Calu3 (cell line): ENCODE measurements around the gene RABGAP1L. TPM values are rescaled to one million over a fixed set of nuclear protein-coding genes. Genes with fewer than 3 reads are reported as not detected.

Experiments
- BruUV-seq: library from RNA; stranded (reverse); fragments of 400-500 nt; replicated peaks from 2 replicates; lab custom pipeline; 2021; lab: Mats Ljungman, UMichigan
- CTCF ChIA-PET: fragments of 300-600 bp; sonication (Branson Sonifier 250); formaldehyde crosslinking; loops from one replicate; lab custom pipeline; 2022; ENCODE audit warnings: antibody characterized with exemption; lab: Charles Lee
- DNase-seq: peaks from one replicate; pipeline ENCODE4 v3.0.0; 2022
- H3K27ac Mint-ChIP-seq: one replicate; pipeline ENCODE4 v1.8.0; 2022; ENCODE audit warnings: mixed read lengths; ENCODE audit not compliant: unreplicated experiment
- H3K27me3 Mint-ChIP-seq: one replicate; pipeline ENCODE4 v1.8.0; 2022; ENCODE audit warnings: mixed read lengths; ENCODE audit not compliant: unreplicated experiment
- H3K36me3 Mint-ChIP-seq: one replicate; pipeline ENCODE4 v1.8.0; 2022; ENCODE audit warnings: mild to moderate bottlenecking, moderate library complexity, mixed read lengths; ENCODE audit not compliant: insufficient read depth, unreplicated experiment
- H3K4me1 Mint-ChIP-seq: one replicate; pipeline ENCODE4 v1.8.0; 2022; ENCODE audit warnings: mild to moderate bottlenecking, low read depth, mixed read lengths; ENCODE audit not compliant: unreplicated experiment
- H3K4me3 Mint-ChIP-seq: one replicate; pipeline ENCODE4 v1.8.0; 2022; ENCODE audit warnings: mild to moderate bottlenecking, low read depth, moderate library complexity, mixed read lengths; ENCODE audit not compliant: unreplicated experiment
- H3K9me3 Mint-ChIP-seq: one replicate; pipeline ENCODE4 v1.8.0; 2022; ENCODE audit warnings: low read depth, mixed read lengths; ENCODE audit not compliant: unreplicated experiment
- CTCF ChIP-seq: fragments of 200-600 bp; IDR thresholded peaks from one replicate; pipeline ENCODE4 v1.8.0; 2022; ENCODE audit warnings: antibody characterized with exemption; ENCODE audit not compliant: unreplicated experiment
- intact Hi-C: fragments of 100-400 bp; cut with micrococcal nuclease; formaldehyde crosslinking; loops from one replicate; pipeline ENCODE4 v1.10.0; 2022; ENCODE audit not compliant: unreplicated experiment
- total RNA-seq: library from RNA; stranded (reverse); gene quantifications from 2 replicates; pipeline ENCODE4 v1.2.3, GENCODE V29; 2022

The RABGAP1L gene
- total RNA-seq, 1 experiment from 2014 or later: 135 TPM

DNA sequence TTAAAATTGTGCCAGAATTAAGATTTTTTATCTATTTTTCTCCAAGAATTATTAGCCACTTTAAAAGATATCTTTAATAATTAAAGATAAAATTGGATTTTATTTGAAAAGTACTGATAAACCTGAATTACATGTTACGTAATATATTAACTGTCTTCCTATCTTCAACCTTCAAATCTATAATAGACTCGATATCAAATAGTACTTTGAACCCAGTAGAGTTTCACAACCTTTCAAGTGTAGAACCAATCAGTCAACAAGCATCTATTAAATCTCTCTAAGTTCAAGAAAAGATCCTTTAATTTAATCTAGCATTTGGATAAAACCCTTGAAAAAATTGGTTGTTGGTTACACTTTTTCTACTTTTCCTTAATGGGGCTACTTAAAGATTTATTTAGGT, 559.9 kb downstream of the RABGAP1L start:
- Mint-ChIP-seq H3K4me3 (no peak overlapping the region), H3K27me3 (no peaks in the 10 kb centered on the region), H3K9me3 (peaks cover 2% of the 10 kb centered on the region), H3K4me1 (no peaks in the 10 kb centered on the region), H3K36me3 (no peaks in the 10 kb centered on the region), H3K27ac (no peak overlapping the region)
- DNase-seq: no peak
- CTCF ChIA-PET: interaction anchor here (0.6 kb wide), 1 partner anchor 9 kb away, joined by 3 read pairs; no protein-coding TSS in a partner anchor
- TF ChIP-seq CTCF: no peak
- intact Hi-C loops: no loop called here
- no TSS peak for BruUV-seq

DNA sequence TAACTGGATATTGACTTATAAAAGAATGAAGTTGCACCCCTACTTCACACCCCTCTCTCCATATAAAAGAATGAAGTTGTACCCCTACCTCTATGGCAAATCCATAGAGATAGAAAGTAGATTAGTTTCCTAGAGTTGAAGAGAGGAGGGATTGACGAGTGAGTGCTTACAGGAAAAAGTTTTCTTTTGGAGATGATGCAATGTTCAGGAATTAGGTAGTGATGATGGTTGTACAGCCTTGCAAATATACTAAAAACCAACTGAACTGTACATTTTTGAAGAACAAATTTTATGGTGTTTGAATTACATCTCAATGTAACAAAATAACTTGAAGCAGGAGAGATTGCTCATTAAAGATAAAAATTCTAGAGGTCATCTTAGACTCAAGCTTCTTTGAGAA, 561.3 kb downstream of the RABGAP1L start:
- Mint-ChIP-seq H3K36me3 (no peaks in the 10 kb centered on the region), H3K27ac (no peak overlapping the region), H3K4me1 (no peaks in the 10 kb centered on the region), H3K4me3 (no peak overlapping the region), H3K27me3 (no peaks in the 10 kb centered on the region), H3K9me3 (peaks cover 2% of the 10 kb centered on the region)
- intact Hi-C loops: loop anchor here (10.0 kb wide), 1 partner anchor 626 kb away; no protein-coding TSS in a partner anchor
- CTCF ChIA-PET: no interaction called here
- no TSS peak for BruUV-seq
- no peak for TF ChIP-seq CTCF
- DNase-seq: no peak

DNA sequence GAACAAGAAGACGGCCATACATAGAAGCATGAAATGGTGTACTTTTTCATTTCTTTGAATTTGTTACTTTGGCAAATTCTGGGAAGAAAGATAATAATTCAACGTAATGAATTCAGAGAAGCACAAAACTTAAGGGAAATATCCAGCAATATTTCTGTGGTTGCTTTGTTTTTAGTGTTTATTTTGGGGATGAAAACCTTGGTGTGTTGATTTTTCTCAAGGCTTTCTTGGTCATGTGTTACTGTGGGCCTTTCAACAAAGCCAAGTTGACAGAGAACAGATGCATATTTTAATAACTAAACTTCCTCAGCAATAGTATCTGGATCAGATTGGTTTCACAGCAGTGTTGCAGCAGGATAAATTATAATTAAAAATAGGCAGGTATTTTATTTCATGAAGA, 561.9 kb downstream of the RABGAP1L start:
- intact Hi-C loops: loop anchor here (10.0 kb wide), 1 partner anchor 626 kb away; no protein-coding TSS in a partner anchor
- H3K4me1 Mint-ChIP-seq: no peaks in the 10 kb centered on the region
- no peak for DNase-seq
- no peak overlapping the region for H3K27ac Mint-ChIP-seq
- no TSS peak for BruUV-seq
- H3K4me3 Mint-ChIP-seq: no peak overlapping the region
- H3K27me3 Mint-ChIP-seq: no peaks in the 10 kb centered on the region
- CTCF ChIA-PET: no interaction called here
- no peaks in the 10 kb centered on the region for H3K36me3 Mint-ChIP-seq
- no peak for TF ChIP-seq CTCF
- peaks cover 2% of the 10 kb centered on the region for H3K9me3 Mint-ChIP-seq

- TF ChIP-seq CTCF: no peak
These were observed 564.5 kb downstream of the RABGAP1L start for GRCh38 chr1:174723816-174724215.

More at GRCh38 chr1:174723816-174724215, 564.5 kb downstream of the RABGAP1L start:
- BruUV-seq: no TSS peak
- H3K4me1 Mint-ChIP-seq: no peaks in the 10 kb centered on the region
- H3K27me3 Mint-ChIP-seq: no peaks in the 10 kb centered on the region
- H3K27ac Mint-ChIP-seq: no peak overlapping the region
- DNase-seq: no peak
- intact Hi-C loops: loop anchor here (10.0 kb wide), 1 partner anchor 629 kb away; no protein-coding TSS in a partner anchor
- H3K9me3 Mint-ChIP-seq: peaks cover 2% of the 10 kb centered on the region
- no peaks in the 10 kb centered on the region for H3K36me3 Mint-ChIP-seq
- no peak overlapping the region for H3K4me3 Mint-ChIP-seq
- CTCF ChIA-PET: no interaction called here
